GM18519 (cell line): ENCODE measurements around the gene PTGS1.

ENCODE experiments used
- ATAC-seq: cut with Tn5 transposase; IDR thresholded peaks from one replicate; pipeline ENCODE4 v1.9.1; 2021; ENCODE audit warnings: mild to moderate bottlenecking, moderate library complexity; ENCODE audit not compliant: unreplicated experiment, low FRiP score

PTGS1 gene

DNA sequence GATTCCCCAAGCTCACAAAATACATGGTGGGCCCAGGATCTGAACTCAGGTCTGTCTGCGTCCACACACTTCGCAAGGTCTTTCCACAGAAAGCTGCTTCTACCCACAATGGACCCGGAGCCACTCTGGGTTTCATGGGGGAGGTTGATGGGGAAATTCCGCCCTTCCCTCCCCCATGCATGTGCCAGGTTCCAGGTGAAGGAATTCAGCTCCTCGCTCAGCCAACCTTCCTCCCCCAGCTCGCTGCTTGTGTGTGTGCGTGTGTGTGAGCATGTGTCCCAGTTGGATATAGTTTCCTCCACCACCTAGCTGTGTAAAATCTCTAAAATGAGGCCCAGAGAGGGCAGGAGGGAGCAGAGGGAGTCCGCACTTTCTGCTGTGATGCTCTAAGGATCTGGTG lies 1.0 kb downstream of the PTGS1 start:
- ATAC-seq = no peak

DNA sequence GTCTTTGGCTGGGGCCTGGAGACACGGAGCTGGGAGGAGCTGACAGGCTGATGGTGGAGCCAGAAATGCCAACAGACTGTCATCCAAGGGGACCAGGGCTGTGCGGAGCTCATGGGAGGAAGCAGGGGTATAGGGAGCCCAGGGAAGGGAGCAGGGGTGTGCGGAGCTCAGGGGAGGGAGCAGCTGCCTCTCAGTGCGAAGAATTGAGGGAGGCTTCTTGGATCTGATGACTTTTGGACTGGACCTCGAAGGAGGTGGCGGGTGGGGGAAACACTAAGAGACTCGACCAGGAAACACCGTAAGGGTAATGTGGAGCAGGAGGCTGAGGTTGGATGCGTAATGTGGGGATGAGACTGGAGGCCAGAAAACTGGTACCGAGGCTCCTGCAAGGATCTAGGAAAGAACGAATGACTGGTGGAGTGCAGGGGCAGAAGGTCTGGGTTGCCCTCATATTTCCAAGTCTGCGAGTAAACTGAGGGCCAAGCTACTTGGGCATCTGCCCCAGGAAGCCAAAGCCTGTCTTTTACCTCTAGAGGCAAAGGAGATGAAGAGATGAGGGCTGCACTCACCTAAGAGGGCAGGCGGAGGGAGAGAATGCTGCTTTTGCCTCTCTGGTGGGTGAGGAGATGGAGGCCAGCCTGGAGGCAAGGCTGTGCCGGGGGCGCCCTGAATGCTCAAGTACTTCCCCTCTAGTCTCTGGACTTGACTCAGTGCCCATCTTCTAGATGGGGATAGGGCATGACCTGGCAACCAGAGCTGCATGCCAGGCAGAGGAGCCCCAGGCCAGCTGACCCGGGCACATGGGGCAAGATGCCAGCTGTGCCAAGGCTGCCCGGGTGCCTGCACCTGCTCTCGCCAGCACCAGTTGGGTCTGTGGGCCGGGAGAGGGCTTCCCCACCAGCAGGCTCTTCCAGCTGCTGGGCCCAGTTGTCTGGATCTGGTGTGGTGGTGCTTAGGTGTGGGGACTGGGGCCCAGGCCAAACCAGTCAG lies 2.3 kb downstream of the PTGS1 start:
- no peak for ATAC-seq

DNA sequence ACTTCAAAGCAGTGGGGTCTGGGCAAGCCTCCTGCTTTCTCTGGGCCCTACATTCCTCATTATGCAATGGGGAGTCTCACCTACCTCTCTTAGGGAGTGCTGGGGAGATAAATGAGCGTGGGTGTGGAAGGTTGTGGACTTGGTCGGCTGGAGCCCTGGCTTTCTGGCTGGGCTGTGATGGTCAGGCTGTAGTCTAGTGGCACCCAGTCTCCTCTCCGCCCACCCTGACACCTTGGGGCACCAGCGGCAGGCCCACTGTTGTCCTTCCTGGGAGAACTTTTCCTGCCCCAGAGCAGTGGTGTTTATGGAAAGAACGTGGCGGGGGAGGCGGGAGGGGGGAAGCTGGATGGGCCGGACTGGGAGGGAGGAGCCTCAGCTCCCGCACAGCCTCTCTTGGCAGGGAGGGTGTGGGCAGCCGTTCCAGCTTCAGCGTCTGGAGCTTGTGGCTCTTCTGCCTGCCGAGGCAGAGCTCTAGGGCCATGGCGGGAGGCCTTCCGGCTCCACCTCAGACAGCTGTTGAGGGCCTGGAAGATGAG lies 4.1 kb downstream of the PTGS1 start:
- no peak for ATAC-seq

DNA sequence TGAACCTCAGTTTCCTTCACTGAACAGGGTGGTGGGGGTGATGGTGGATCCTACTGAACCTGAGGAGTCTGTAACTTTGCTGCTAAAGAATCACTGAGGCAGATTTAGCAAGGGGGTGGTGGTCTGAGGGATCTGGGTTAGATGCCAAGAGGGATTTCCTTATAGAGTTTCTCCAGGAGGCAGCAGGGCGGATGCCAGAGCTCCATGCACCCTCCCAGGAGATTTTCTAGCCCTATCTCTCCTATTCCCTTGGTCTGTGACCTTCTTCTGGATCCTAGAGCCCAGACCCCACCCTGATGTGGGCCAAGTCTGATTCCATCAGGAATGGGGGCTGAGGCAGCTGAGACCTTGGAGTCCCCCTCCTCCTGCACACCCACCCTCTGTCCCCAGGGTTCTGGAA lies 6.0 kb downstream of the PTGS1 start:
- ATAC-seq = no peak

DNA sequence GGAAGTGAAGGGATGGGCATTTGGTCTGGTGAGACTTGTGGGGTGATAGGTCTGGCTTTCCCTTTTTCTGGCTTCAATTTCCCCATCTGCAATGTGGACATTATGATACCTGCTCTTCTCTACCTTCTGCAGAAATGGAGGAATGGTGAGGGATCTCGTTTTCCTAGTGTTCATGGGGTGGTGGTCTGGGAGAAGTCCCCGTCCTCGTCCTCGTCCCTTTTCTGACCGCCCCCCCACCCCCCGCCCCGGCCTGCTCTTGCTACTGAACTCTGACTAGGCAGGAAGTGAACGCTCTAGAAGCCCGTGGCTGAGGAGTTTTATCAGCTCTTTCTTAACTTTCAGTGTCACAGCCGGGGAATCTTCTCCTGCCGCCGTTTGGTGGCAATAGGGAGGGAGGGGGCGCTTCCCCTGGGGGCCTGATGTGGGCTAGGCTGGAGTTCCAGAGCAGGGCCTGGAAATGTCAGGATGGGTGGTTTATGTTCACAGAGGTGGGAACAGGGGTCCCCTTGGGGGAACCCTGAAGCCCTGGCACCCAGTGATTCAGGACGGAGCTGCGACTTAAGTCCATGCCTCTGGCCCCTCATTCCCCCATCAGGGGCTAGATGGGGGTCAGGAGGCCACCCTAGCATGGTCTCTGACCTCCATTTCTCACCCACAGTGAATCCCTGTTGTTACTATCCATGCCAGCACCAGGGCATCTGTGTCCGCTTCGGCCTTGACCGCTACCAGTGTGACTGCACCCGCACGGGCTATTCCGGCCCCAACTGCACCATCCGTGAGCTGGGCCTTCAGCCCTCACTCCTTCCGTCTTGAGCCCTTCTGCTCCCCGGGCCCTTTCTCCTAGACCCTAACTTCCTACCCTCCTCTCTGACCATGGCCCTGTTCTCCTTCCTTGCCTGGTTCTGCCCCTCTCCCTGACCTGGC lies 6.7 kb downstream of the PTGS1 start:
- no peak for ATAC-seq

DNA sequence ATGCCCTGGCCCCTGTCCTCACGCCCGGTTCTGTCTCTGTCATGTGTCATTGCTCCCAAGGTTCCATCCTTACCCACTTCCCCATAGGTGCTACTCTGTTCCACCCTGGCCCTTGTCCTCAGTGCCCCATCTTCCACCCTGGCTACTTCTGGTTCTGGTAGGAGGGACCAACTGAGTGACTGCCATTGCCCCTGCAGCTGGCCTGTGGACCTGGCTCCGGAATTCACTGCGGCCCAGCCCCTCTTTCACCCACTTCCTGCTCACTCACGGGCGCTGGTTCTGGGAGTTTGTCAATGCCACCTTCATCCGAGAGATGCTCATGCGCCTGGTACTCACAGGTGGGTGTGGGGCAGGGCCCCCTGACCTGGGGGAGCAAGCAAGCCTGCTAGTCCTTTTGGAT lies 7.4 kb downstream of the PTGS1 start:
- ATAC-seq = no peak

DNA sequence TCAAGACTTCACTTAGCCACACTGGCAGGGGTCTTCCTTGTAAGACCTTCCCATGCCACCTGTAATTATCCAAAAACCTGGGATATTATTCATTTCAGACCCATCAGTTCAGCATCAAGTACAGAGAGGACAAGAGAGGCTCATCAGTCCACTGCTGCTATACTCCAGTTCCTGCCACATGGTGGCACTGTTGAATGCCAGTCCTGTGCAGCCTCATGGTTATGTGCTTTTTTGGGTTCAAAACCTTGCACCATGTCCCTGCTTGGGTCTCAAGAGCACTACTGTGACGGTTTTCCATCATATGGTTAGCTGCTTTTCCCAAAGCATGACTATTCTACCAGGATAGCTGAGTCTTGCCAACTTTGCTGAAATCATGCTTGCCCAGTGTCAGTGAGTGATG lies 8.5 kb downstream of the PTGS1 start:
- ATAC-seq = no peak

DNA sequence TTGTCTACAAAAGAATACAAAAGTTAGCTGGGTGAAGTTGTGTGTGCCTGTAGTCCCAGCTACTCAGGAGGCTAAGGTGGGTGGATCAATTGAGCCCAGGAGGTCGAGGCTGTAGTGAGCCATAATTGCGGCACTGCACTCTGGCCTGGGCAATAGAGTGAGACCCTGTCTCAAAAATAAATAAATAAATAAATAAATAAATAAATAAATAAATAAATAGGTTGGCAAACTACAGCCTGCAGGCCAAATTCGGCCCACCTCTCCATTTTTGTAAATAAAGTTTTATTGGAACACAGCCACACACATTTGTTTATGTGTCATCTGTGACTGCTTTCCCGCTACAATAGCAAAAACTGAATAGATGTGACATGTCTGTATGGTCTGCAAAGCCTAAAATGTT lies 9.5 kb downstream of the PTGS1 start:
- no peak for ATAC-seq

DNA sequence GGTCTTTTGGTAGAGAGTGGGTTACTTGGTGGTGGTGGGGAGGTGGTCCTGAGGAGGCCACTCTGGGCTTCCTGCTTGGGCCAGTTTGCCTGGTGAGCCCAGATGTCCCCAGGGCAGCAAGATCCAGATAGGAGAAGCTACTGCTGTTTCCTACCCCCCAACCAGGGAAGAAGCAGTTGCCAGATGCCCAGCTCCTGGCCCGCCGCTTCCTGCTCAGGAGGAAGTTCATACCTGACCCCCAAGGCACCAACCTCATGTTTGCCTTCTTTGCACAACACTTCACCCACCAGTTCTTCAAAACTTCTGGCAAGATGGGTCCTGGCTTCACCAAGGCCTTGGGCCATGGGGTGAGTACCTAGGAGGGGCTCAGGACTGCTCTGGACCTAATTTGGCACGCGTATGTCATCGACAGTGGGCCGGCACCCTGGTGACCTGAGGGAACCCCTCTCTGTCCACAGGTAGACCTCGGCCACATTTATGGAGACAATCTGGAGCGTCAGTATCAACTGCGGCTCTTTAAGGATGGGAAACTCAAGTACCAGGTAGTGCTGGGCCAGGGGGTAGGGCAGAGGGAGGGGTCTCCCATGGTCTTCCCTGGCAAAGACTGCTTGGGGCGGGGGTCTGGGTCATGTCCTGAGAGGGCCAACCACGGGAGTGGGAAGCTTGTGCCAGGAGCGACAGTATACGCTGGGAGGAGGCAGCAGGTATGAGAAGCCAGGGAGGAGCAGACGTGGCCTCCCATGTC lies 10.6 kb downstream of the PTGS1 start:
- no peak for ATAC-seq

DNA sequence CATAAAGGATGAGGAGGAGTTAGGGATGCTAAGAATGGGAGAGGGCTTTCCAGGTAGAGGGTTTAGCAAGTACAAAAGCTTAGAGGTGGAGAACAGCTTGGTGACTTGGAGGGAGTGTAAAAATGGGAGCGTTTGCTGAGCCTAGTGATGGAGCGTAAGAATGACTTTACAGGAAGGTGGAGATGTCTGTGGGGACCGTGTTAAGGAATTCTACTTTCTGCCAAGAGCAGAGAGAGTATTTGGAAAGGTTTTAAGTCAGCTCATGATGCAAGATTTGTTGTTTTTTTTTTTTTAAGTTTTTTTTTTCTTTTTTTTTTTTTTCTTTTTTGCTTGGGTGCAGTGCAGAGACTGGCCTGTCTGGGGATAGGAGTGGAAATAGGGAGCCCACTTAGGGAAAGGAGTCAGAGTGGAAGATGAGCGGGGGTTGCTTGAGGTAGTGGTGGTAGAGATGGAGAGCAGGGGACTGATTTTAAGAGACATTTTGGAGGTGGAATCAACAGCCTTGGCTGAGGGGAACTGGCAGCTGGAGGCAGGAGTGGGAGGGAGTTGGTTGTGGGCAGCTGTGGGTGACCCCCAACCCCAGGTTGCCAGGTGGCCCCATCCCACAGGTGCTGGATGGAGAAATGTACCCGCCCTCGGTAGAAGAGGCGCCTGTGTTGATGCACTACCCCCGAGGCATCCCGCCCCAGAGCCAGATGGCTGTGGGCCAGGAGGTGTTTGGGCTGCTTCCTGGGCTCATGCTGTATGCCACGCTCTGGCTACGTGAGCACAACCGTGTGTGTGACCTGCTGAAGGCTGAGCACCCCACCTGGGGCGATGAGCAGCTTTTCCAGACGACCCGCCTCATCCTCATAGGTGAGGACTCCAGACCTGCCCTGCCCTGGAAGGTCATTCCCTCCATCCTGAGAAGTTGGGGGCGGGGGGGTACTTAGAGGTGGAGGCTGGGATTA lies 12.4 kb downstream of the PTGS1 start:
- no peak for ATAC-seq

DNA sequence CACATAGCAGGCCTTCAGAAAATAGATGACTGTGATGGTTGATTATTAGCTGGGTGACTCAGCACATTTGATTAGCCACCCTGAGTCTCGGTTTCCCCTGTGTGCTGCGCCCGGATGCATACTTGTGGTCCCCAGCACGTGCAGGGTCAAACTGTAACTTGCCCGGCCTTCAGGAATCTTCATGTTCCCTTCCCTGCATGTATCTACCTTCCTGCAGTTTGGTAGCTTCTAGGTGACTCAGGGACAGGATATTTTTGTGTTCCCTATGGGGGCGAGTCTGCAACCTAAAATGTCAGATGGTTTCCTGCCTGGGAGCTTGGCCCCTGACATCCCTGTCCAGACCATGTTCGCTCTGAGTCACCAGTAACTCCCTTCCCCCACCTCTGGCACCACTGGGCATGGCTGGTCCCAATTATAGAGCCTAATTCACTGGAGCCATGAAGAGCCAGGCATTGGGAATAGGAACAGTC lies 13.2 kb downstream of the PTGS1 start:
- no peak for ATAC-seq

DNA sequence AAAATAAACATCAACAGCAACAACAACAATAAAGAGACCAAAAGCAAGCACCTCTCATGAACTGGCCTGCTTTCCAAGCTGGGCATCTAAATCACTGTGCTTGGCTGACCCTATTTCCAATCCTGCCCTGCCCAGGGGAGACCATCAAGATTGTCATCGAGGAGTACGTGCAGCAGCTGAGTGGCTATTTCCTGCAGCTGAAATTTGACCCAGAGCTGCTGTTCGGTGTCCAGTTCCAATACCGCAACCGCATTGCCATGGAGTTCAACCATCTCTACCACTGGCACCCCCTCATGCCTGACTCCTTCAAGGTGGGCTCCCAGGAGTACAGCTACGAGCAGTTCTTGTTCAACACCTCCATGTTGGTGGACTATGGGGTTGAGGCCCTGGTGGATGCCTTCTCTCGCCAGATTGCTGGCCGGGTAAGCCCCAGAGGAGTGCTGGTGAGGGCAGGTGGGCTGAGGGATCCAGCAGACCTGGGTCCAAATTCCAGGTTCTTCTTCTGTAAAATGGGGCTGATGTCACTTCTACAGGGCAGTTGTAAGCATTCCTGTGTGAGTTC lies 15.6 kb downstream of the PTGS1 start:
- no peak for ATAC-seq

DNA sequence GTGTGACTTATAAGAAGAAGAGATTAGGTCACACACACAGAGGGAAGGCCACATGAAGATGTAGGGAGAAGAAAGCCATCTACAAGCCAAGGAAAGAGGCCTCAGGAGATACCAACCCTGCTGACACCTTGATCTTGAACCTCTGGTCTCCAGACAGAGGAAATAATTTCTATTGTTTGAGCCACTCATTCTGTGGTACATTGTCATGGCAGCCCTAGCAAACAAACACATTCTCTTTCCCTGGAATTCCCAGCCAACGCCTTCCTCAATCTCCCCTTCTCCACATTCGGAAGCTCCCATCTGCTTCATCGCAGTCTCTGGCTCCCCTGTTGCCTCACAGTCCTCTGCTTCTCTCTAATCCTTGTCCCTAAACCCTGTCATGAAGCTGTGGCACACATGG lies 16.7 kb downstream of the PTGS1 start:
- ATAC-seq = no peak

DNA sequence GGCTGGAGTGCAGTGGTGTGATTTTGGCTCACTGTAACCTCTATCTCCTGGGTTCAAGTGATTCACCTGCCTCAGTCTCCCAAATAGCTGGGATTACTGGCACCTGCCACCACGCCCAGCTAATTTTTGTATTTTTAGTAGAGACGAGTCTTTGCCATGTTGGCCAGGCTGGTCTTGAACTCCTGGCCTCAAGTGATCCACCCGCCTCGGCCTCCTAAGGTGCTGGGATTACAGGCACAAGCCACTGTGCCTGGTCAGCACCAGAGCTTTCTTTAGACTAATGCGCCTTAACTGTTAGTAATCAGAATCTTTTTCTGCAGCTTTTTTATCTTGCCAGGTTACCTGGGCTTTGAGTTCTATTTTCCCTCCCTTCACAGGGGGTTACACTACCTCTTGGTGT lies 18.4 kb downstream of the PTGS1 start:
- ATAC-seq = no peak

DNA sequence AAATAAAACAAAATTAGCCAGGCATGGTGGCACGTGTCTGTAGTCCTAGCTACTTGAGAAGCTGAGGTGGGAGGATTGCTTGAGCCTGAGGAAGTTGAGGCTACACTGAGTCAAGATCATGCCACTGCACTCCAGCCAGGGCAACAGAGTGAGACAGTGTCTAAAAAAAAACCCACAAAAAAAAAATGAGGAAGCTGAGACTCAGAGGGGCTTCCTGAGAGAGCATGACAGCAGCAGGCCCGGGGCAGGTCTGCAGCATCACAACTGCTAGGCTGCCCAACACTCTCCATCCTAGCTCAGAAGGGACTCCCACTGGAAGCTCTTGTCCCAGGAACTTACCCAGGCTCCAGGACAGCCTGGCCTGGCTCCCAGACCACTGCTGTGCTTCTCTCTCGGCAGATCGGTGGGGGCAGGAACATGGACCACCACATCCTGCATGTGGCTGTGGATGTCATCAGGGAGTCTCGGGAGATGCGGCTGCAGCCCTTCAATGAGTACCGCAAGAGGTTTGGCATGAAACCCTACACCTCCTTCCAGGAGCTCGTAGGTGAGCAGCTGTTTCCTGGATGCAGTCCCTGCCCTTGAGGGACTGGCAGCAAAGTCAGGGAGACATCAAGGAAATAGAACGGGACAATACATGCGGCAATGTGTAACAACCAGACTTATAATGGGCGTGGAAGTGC lies 19.1 kb downstream of the PTGS1 start:
- no peak for ATAC-seq

DNA sequence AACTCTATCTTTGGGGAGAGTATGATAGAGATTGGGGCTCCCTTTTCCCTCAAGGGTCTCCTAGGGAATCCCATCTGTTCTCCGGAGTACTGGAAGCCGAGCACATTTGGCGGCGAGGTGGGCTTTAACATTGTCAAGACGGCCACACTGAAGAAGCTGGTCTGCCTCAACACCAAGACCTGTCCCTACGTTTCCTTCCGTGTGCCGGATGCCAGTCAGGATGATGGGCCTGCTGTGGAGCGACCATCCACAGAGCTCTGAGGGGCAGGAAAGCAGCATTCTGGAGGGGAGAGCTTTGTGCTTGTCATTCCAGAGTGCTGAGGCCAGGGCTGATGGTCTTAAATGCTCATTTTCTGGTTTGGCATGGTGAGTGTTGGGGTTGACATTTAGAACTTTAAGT lies 21.5 kb downstream of the PTGS1 start:
- ATAC-seq = no peak

DNA sequence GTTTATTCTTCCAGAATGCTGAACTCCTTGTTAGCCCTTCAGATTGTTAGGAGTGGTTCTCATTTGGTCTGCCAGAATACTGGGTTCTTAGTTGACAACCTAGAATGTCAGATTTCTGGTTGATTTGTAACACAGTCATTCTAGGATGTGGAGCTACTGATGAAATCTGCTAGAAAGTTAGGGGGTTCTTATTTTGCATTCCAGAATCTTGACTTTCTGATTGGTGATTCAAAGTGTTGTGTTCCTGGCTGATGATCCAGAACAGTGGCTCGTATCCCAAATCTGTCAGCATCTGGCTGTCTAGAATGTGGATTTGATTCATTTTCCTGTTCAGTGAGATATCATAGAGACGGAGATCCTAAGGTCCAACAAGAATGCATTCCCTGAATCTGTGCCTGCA lies 21.9 kb downstream of the PTGS1 start:
- ATAC-seq = no peak

DNA sequence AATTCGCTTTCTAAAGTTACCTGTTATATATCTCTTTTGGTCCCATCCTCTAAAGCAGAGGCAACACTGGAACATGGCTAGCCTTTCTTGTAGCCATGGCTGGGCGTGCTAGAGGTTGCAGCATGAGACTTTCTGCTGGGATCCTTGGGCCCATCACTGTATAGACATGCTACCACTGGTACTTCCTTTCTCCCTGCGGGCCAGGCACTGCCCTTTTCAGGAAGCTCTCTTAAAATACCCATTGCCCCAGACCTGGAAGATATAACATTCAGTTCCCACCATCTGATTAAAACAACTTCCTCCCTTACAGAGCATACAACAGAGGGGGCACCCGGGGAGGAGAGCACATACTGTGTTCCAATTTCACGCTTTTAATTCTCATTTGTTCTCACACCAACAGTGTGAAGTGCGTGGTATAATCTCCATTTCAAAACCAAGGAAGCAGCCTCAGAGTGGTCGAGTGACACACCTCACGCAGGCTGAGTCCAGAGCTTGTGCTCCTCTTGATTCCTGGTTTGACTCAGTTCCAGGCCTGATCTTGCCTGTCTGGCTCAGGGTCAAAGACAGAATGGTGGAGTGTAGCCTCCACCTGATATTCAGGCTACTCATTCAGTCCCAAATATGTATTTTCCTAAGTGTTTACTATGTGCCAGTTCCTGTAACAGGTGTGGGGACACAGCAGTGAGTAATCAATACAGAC lies 22.6 kb downstream of the PTGS1 start:
- no peak for ATAC-seq
